Measurements from ENCODE around the gene GPC5.
"Not testable (repeated sequence)": the region's sequence is repeated elsewhere in the genome, so short reads cannot be mapped to it uniquely, and the experiment has no call there.

Gene GPC5

GRCh38 chr13:92452840-92453239 lies 1054.4 kb downstream of the GPC5 start:
- no peak for DNase-seq (ENCODE audit: low read depth in 2 of 2)

GRCh38 chr13:92459306-92459705 lies 1060.9 kb downstream of the GPC5 start:
- no peak for DNase-seq (ENCODE audit: low read depth in 2 of 2)

DNA sequence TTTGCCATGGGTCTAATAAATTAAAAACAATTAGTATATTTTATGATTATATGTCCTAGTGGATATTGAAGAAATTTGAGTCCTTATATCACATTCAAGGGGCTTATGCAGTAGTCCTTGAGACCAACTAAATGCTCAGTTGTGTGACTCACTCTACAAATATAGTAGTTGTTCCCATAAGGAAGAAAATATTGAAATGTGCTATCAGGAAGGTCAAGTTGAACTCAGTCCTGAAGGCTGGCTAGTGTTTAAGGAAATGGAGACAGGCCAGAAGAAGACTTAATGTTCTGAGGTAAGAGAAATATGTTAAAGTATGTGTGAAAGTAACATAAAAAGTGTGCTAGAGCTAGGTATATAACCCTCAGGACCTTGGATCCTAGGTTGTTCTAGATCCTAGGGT lies 1062.1 kb downstream of the GPC5 start:
- no peak for DNase-seq (ENCODE audit: low read depth in 2 of 2)

GRCh38 chr13:92461402-92461801 lies 1063.0 kb downstream of the GPC5 start:
- DNase-seq (ENCODE audit: low read depth in 2 of 2) = no peak

GRCh38 chr13:92461831-92462230 lies 1063.4 kb downstream of the GPC5 start:
- DNase-seq (ENCODE audit: low read depth in 2 of 2) = no peak

DNA sequence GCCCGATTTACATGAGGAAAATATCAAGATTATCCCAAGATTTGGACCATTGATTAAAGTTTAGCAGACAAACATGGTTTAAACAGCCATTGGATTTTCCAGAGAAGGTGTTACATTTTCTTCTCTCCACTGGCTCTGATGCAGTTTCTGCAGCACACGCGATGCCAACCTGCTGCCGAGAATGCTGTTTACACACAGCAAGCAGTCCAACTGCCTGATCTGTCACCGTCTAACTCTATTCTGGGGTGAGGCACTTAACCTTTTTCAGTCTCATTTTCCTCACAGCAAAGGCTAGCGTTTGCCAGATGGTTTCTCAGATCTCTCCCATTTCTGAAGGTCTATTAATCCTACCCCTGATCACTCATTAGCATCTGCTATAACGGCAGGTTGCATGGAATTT lies 1064.7 kb downstream of the GPC5 start:
- DNase-seq (ENCODE audit: low read depth in 2 of 2) = no peak

DNA sequence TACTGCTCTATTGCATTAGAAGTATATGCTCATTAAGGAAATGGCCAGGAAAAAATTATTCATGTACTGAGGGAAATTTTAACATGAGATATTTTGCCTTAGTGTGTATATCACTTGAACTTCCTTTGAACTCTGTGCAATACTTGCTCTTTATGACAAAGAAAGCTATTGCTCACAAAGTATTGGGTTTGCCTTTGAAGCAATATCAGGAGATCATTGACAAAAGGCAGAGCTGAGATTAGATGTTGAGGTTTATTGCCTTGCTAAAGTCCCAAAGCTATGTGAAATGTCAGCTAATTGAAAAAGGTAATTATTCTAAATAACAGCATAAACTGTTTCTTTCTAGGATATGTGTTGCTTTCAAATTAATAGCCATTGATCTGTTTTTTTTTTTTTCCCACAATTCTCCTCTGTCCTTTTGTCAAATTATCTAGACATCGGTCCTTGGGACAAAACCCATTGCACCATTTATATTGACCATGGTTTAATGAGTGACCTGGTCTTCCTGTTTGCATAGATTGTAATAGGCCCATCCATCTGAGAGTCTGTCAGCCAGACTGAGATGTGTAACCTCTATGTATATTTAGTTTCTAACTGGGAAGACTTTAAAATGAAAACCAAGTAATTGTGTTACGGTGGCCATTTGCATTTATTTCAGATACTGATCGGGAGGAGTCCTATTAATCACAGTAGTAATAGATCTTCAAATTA lies 1075.5 kb downstream of the GPC5 start:
- DNase-seq (ENCODE audit: low read depth in 2 of 2) = no peak

- no peak for DNase-seq (ENCODE audit: low read depth in 2 of 2)
These were observed 1082.0 kb downstream of the GPC5 start for GRCh38 chr13:92480387-92480786.

DNA sequence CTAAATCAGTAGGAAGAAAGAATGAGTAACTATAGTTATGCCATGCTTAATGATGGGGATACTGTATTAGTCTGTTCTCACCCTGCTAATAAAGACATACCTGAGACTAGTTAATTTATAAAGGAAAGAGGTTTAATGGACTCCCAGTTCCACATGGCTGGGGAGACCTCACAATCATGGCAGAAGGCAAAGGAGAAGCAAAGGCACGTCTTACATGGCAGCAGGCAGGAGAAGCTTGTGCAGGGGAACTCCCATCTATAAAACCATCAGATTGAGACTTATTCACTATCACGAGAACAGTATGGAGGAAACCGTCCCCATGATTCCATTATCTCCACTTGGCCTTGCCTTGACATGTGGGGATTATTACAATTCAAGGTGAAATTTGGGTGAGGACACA lies 1084.4 kb downstream of the GPC5 start:
- not testable (repeated sequence) for DNase-seq (ENCODE audit: low read depth in 2 of 2)

DNA sequence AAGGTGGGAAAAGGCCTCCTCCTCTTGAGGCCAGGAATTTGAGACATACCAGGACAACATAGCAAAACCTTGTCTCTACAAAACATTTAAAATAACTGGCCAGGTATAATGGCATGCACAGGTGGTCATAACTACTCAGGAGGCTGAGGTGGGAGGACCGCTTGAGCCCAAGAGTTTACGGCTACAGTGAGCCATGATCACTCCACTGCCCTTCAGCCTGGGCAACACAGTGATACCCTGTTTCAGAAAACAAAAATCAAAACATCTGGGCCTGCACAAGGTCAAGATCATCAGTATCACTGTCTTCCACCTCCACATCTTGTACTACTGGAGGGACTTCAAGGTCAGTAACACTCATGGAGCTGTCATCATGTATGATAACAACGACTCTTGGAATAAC lies 1085.5 kb downstream of the GPC5 start:
- DNase-seq (ENCODE audit: low read depth in 2 of 2) = no peak

DNA sequence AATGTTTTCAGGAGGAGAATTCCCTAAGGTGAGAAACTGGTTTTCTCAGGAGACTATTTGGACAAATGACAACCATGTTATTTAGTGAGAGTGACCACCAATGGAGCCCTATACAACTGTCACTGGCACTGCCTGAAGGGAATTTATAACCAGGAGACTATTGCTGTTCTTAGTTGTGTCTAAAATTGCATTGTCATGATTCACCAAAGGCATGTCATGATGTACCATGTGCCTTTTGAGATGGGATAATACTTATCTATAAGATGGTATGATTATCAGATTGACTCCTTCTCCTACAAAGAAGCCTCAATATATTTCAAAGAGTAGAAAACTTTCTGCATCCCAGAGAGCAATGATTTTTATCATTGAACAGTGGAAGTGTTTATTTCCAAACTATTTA lies 1088.8 kb downstream of the GPC5 start:
- no peak for DNase-seq (ENCODE audit: low read depth in 2 of 2)

DNA sequence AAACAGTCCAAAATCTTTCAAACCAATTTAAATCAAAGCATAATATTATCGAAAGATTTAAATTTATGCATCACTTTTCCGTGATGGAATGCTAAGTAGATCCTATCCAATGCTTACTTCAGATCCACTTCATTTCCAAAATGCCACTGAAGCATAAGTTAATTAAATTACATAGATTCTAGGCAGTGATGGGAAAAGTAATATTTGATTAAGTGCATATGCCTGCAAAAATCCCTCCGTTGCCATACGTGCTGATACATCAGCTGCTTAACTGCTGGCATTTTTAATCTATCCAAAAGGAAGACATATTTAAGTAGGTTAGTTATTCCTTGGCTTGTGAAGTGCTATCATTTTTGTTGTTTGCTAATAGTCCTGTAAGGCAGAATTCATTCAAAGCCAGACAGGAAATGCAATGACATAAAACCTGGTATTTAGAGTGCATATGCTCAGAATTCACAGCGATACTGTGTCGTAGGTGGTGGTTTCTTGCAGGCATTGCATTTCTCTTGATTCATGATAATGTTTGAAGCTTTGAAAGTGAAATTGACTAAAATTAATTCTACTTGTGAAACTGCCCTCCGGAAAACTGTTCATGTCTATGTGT lies 1089.9 kb downstream of the GPC5 start:
- no peak for DNase-seq (ENCODE audit: low read depth in 2 of 2)

DNA sequence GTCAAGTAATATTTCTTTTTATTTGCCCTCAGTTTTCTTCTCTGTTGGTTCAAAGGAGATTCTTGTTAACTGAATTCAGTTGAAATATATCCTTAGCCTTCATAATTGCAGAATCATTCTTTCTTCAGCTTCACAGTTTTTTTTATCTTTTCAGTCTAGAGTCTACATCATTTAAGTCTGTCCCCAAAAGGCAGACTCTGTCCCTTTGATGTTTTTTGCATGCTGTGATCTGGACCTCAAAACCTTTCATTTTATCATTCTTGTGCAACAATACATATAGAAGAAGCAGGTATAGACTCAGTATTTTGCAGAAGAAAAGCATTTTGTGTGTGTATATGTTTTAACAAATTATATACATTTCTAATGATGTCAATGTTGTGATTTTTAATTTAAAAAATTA lies 1093.4 kb downstream of the GPC5 start:
- no peak for DNase-seq (ENCODE audit: low read depth in 2 of 2)

GRCh38 chr13:92494915-92495314 lies 1096.5 kb downstream of the GPC5 start:
- DNase-seq (ENCODE audit: low read depth in 2 of 2) = no peak

GRCh38 chr13:92500192-92500591 lies 1101.8 kb downstream of the GPC5 start:
- no peak for DNase-seq (ENCODE audit: low read depth in 2 of 2)

- no peak for DNase-seq (ENCODE audit: low read depth in 2 of 2)
These were observed 1112.0 kb downstream of the GPC5 start for GRCh38 chr13:92510416-92510815.

- no peak for DNase-seq (ENCODE audit: low read depth in 2 of 2)
These were observed 1114.4 kb downstream of the GPC5 start for GRCh38 chr13:92512852-92513251.

GRCh38 chr13:92513672-92514071 lies 1115.3 kb downstream of the GPC5 start:
- DNase-seq (ENCODE audit: low read depth in 2 of 2) = no peak

DNA sequence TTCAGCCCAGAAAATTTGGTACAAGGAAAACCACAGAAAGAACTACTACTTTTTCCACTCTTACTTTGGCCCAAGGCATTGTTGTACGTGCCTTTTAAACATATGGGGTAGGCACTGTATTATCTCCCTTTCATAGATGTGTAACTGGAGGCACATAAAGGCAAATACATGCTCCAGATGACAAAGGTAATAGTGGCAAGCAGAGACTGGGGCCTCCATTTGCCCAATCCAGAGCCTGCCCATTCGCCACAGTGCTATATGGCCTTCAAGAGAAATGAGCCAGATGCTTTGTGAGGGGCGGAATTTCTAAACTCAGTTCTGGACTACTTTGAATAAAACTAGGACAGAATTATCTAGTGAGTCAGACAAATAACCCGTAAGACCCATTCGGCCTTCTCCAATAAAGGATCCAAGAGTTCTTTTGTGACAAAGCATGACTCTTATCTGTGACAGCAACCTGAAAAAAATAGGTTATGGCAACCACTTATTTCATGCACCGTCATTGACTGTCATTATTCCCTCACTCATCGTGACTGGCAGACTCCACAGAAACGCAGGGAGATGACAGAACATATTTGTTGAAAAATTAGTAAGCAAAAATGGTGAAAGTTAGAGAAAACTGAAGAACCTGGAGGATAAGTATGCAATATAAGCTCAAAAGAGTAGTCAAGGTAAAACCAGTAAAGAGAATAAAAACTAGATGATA lies 1116.2 kb downstream of the GPC5 start:
- no peak for DNase-seq (ENCODE audit: low read depth in 2 of 2)

DNA sequence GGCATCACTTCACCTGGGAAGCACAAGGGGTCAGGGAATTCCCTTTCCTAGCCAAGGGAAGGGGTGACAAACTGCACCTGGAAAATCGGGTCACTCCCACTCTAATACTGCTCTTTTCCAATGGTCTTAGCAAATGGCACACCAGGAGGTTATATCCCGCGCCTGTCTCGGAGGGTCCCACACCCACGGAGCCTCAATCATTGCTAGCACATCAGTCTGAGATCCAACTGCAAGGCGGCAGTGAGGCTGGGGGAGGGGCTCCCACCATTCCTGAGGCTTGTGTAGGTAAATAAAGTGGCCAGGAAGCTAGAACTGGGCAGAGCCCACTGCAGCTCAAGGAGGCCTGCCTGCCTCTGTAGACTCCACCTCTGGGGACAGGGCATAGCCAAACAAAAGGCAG lies 1118.5 kb downstream of the GPC5 start:
- not testable (repeated sequence) for DNase-seq (ENCODE audit: low read depth in 2 of 2)

DNA sequence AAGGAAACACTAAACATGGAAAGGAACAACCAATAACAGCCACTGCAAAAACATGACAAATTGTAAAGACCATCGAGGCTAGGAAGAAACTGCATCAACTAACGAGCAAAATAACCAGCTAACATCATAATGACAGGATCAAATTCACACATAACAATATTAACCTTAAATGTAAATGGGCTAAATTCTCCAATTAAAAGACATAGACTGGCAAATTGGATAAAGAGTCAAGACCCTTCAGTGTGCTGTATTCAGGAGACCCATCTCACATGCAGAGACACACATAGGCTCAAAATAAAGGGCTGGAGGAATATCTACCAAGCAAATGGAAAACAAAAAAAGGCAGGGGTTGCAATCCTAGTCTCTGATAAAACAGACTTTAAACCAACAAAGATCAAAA lies 1120.2 kb downstream of the GPC5 start:
- DNase-seq (ENCODE audit: low read depth in 2 of 2) = not testable (repeated sequence)

- DNase-seq (ENCODE audit: low read depth in 2 of 2) = no peak
These were observed 1131.9 kb downstream of the GPC5 start for GRCh38 chr13:92530364-92530763.

Data from stimulated activated CD4-positive, alpha-beta T cell treated with anti-CD3 and anti-CD28 coated beads, Interleukin-1b, Interleukin-23, amount 100 ng/mL, for 4 hours (primary cell).